Fibroblast of upper back skin (primary cell): ENCODE results near the gene PDE4C.

Source experiments
- DNase-seq: peaks from one replicate; pipeline ENCODE4 v3.0.0-alpha.2; 2013

Gene PDE4C

GRCh38 chr19:18225702-18226468 is at the start of gene PDE4C:
Gene PDE4C (minus strand): TSS chr19:18226438. CDS start chr19:18226415, 23 bp downstream.
- DNase-seq, result no peak

DNA sequence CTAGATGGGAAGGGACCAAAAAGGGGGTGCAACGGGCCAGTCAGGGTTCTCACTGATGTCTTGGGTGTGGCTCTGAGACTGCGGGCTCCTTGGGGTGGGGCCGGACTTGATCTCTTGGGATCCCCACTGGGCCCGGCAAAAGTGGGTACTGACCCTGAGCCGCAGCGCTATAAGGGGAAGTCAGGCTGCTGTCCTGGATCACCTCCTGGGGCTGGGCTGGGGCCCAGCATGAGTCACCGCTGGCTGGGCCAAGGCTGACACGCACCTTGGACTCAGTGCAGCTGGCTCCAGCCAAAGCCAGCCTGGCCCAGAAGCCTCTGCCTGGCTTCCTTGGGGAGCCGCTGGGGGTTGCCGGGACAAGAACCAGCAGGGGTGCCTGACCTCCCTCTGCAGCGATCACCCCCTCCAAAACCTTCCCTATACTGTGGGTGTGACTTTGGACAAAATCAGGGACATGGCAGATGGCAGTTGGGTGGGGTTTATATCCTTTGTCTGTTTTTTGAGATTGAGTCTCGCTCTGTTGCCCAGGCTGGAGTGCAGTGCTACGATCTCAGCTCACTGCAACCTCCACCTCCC is 48.6 kb upstream of the PDE4C start:
- peak; percentile 77 for DNase-seq

DNA sequence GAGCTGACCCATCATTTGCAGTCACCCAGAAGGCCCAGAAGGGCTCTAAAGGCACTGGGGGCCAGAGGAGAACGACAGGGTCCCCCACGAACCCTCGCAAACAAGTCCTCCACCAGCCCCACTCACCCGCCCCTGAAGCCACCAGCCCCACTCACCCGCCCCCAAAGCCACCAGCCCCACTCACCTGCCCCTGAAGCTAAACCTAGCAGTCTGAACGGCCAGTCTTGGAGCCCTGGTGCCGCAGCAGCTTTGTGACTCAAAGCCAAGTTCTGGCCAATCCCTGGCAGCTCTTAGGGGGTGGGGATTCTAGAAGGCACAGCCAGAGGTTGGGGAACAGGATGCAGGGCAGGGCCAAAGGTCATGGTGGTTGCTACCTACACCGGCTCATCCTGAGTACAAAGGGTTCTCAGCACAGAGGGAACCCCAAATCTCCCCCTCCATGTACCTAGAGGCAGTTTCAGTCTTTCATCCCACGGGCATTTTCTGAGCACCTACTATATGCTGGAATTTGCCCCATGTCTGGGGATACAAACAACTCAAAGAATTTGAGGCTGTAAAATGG is 48.1 kb upstream of the PDE4C start, which contains the start of gene IQCN:
IQCN (minus strand) TSS at position 234 of the 562 bp plus-strand sequence. CDS start 4,974 bp downstream, outside the sequence.
- no peak for DNase-seq

- DNase-seq, result no peak
These were observed 47.5 kb upstream of the PDE4C start for GRCh38 chr19:18273561-18274218.

DNA sequence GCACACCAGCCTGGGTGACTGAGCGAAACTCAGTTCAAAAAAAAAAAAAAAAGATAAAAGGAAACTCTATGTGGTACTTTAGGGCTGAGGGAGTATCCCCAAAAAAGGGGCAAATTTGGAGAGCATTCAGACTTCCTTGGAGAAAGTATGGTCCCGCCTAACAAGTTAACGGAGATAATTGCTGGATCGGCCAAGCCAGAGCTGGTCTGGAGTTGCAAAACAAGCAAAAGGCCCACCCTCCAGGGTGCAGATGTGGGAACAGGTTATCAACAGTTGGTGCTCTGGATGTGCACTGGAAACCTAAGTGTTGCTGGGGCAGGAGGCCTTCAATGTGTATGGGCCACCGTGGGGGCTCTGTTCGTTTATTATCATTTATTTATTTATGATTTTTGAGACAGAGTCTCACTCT is 45.2 kb upstream of the PDE4C start:
- no peak for DNase-seq

DNA sequence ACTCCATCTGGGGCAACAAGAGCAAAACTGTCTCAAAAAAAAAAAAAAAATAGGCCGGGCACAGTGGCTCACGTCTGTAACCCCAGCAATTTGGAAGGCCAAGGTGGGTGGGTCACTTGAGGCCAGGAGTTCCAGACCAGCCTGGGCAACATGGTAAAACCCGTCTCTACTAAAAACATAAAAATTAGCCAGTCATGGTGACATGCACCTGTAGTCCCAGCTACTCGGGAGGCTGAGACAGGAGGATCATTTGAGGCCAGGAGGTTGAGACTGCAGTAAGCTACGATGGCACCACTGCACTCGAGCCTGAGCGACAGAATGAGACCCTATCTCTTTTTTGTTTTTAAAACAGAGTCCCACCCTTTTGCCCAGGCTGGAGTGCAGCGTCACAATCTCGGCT is 44.1 kb upstream of the PDE4C start:
- no peak for DNase-seq

DNA sequence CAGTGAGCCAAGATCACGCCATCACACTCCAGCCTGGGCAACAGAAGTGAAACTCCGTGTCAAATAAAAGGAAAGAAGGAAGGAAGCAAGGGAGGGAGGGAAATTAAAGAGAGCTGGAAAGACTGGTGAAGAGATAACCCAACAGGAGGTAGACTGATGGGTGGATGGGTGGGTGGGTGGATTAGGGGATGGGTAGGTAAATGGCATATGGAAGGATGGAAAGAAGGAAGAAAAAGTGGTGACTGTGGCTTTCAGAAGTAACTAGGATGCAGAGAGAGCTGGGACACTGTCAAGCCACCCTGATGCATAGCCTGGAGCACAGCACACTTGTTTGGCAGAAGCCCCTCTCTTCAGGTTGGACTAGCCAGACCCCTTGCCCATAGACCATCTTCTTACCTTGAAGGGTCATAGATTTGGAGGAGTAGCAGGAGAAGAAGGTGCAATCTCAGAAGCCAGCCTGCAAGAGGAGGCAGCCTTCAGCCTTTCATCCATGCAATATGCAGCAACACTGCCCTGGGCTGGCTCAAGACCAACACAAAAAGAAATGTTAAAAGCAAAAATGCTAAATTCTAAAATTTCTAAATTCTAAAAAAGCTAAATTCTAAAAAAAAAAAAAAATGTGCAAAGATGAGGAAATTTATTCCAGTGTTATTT is 43.0 kb upstream of the PDE4C start:
- no peak for DNase-seq

DNA sequence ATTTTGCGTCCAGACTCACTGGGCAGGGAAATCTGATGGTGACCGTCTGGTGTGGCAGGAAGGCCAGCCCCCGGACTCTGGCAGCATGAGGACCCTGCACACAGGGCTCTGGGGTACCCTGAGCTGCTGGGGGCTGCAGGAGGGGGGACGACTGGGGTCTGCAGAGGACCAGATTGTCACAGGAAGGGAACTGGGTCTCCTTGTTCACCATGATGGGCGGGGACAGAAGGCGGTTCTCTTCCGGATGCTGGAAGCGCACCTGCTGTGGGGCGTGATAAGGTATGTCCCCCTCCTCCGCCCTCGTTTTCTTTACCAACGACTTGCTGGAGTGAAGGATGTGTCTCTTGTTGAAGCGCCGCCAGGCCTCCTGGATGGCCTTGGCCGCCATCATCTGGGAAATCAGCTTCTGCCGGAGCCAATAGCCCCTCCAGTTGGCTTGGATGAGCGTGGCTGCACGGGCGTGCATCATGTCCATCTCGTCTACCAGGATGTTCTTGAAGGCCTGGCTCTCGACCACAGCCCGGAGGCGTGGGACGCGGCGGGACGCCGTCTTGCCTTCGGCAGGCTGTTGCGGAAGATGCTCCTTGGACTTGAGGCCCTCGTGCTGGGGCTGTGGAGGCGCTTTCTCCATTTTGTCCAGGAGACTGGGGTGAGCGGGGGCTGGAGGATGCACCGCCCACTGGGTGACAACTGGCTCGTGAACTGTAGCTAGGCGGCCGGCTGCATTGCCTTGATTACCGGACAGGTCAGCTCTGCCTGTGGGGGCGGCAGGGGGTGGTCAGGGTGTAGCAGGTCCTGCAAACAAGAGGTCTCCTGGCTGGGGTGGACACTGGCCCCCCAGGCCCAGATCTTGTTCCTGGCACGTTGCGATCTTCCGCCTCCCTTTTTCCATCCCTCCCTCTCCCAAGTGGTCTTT is 40.8 kb upstream of the PDE4C start:
- DNase-seq, result no peak

DNA sequence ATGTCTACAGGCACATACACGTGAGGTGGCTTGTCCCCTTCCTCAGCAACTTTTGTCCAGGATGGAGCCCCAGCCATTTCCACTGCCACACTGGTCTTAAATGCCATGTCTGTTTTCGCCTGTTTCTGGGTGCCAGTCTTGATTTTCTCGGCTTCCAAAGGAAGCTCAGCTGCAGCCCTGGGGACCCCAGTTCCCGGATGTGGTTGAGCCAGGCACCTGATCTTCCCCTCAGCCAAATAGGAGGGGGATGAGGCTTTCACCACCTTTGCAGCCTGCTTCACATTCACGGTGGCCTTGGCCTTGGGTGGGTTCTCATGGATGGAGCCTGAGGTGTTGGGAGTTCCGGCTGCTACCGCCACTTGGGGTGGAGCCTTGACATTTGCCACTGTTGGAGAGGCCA is 39.3 kb upstream of the PDE4C start:
- DNase-seq, result no peak

GRCh38 chr19:18264971-18265540 is 38.8 kb upstream of the PDE4C start:
- DNase-seq, result no peak

DNA sequence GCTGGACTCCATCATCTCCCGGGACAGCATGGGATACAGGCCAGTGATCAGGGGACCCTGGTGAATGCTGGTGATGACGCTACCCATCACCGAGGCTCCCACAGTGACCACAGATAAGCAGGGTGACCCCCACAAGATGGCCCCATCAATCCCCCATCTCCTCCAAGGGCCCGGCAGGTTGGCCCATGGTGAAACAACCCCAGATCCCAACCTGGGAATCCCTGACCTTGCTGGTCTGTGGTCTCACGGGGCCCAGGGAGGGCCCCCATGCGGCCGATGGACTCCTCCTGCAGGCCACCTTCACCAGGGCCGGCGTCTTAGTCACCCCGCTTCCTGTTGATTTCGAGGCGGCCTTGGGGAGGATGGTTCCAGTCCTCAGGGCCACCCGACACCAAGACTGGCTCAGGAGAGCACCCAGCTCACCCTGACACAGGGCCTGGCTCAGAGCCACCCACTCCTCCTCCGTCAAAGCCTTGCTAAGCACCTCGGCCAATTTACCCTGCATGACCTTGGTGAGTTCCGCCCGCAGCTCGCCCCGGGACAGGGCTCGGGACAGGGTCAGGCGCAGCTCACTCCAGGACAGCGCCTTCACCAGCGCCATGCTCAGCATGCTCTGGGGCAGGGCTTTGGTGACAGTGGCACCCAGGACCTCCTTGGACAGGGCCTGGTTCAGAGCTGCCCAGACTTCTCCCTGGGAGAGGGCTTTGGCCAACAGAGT is 38.1 kb upstream of the PDE4C start:
- no peak for DNase-seq

DNA sequence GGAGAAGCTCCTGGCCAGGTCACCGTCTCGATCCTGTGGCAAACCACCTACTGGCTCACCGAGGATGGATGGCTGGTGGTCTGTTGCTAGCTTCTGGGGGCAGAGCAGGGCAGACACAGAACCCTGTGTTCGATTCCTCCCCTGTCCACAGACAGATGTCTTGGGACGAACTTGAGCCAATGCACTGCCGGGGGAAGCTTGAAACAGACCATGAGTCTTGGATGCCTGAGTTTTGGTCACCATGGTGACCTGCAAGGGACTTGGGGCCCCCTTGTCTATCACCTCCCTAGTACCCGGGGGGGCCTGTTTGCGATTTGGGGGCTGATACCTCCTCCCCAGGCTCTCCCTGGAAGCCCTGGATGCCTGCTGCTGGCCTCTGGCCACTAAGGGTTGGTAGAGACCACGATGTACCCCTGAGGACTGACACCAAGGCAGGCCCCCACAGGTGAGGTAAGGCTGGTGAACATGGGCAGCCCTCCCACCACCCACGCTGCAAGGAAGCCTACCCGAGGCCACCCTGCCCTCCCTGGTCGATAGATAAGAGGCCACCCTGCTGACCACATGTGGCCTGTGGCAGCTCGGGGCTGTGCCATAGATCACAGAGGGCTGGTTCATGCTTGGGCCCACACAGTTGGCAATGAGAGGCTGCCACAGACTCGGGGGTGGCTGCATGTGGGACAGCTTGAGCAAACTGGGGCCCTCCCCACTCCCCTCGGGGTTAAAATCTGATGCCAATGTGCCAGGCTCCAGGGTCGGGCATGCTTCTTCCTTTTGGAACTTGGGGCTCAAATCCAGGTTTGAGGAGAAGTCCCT is 37.3 kb upstream of the PDE4C start:
- no peak for DNase-seq

GRCh38 chr19:18262917-18263316 is 36.7 kb upstream of the PDE4C start:
- DNase-seq, result no peak

GRCh38 chr19:18262144-18262543 is 35.9 kb upstream of the PDE4C start:
- no peak for DNase-seq

DNA sequence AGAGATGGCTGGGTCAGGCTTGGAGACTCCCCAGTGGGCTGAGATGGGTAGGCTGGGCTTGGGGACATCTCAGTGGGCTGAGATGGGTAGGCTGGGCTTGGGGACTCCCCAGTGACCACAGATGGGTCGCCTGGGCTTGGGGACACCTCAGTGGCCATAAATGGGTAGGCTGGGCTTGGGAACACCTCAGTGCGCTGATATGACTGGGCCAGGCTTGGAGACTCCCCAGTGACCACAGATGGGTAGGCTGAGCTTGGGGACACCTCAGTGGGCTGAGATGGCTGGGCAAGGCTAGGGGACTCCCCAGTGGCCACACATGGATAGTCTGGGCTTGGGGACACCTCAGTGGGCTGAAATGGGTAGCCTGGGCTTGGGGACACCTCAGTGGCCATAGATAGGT is 35.2 kb upstream of the PDE4C start:
- no peak for DNase-seq

- DNase-seq, result no peak
These were observed 33.7 kb upstream of the PDE4C start for GRCh38 chr19:18259893-18260292.

GRCh38 chr19:18257503-18258470 is 31.5 kb upstream of the PDE4C start:
- DNase-seq, result no peak

DNA sequence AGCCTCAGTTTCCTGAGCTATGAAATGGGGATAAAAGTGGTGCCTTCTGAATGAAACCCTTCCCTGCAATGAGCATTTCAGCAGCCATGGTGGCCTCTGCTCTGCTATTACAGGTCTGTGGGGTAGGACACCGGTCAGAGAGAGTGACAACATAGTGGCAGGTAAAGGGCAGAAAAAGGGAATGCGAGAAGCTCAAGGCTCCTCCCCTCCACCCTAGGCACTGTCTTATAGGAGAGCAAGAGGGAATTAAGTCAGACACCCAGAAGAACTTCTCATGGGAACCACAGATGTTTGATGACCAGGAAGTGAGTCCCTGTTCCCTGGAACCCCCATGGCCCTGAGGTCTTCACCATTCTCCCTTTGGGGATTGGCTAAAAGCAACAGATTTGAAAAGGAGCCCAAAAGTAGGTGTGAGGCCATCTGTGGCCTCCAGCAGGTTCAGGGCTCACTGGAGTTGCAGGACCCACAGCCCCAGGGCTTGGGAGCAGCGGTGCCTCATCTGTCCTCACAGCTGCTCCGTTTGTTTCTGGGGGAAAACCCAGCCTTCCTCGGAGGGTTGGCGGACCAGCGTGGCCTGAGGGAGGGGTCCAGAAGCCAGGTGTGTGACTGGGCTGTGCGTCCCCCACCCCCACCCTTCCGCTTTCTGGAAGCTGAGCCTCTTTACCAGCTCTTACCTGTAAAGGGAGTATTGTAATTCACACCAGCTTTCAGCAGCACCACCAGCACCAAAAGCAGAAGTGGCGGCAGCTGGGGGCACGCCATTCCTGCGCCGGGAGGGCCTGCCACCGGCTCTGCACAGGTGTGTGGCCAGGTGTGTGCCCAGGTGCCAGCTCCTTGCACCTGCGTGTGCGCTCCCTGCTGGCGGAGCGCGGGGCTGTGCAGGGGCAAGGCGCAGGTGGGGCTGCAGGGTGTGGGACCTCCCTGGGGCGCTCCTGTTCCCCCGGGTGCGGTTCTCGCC is 28.6 kb upstream of the PDE4C start:
- no peak for DNase-seq
